ENCODE measurements around the gene MBTPS1. TPM values are rescaled to one million over a fixed set of nuclear protein-coding genes. Genes with fewer than 3 reads are reported as not detected.

MBTPS1 gene
- total and polyA plus RNA-seq, 10 of the 15 experiments (the other 5 are each of a cell fraction or from before 2014, with no cell fraction given): 1.3 to 43.9 (median 35.2) TPM

DNA sequence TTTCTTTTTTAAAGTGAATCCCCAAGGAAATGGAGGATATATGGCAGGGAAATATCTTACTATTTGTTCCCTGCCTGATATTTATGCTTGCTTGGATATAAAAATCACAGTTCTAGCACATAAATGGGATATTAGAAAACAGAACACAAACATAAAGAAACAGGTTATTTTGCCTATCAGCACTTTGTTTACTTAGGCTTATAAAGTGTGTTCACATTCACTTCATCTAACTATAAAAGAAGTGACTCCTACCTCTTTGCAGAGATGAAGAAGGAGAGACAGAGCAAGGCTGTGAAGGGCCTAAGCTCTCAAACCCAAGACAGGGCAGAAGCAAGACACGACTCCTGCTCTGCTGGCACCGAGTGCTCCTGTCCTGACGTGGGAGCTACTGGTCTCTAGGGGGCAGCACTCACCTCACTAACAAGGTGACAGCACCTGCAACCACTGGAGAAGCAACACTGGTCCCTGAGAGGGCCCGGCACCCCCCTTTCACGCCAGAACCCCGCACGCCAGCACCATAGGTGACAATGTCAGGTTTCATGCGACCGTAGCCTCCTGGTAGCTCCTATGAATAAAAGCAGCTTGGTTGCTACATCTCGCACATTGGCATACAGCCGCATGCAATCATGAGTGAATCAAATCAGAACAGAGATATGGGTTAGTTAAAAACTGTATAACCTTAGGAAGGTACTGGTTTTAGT lies 32.0 kb downstream of the MBTPS1 start:
- Histone ChIP-seq H3K36me3 (ENCODE audit: control insufficient read depth in 2 of 2, insufficient read depth in 2 of 2, low read length in 1 of 2) (peaks cover 19 to 40% of the 10 kb centered on the region in 2 experiments), H3K4me2 (ENCODE audit: control insufficient read depth, insufficient read depth) (no peak overlapping the region), H3K4me3 (no peak overlapping the region), H3K9me3 (replicated peaks; ENCODE audit: control insufficient read depth, insufficient read depth, low read length) (no peaks in the 10 kb centered on the region), H3K79me2 (ENCODE audit: control insufficient read depth, insufficient read depth, low read length) (no peaks in the 10 kb centered on the region), H3K27ac (ENCODE audit: control insufficient read depth, insufficient read depth) (no peak overlapping the region), H3K27me3 (replicated peaks in 1 of 2; ENCODE audit: control insufficient read depth in 2 of 2, insufficient read depth in 2 of 2, low read length in 1 of 2) (no peaks in the 10 kb centered on the region), H4K20me1 (ENCODE audit: control insufficient read depth, insufficient read depth) (peaks cover 7% of the 10 kb centered on the region), H3K9ac (ENCODE audit: control insufficient read depth, insufficient read depth, low read length) (no peak overlapping the region), H2AFZ (ENCODE audit: control insufficient read depth, low read depth, low read length) (no peak overlapping the region), H3K4me1 (ENCODE audit: control insufficient read depth, insufficient read depth, low read length) (peaks cover 47% of the 10 kb centered on the region)
- BruUV-seq (replicated peaks): no TSS peak
- FAIRE-seq (peak; percentile 97), DNase-seq (ENCODE audit: low read depth, low spot score) (peak; percentile 28), ATAC-seq (peak; percentile 90)
- 57% methylated on average over 11 of the region's 11 CpGs for WGBS (ENCODE audit: insufficient coverage, insufficient replicate concordance, low lambda C conversion rate, missing lambda C conversion rate)
- ChIA-PET CTCF (interaction anchor here (0.6 to 7.9 kb wide), 22 partner anchors 14 to 428 kb away, joined by 3 to 102 read pairs (median 5); partner anchors contain the start of genes ADAD2, MBTPS1 and TAF1C), POLR2A (interaction anchor here (0.8 kb wide), 1 partner anchor 32 kb away, joined by 3 read pairs; the partner anchor contains the start of gene MBTPS1), RAD21 (ENCODE audit: unreplicated experiment) (interaction anchor here (1.1 to 7.3 kb wide), 6 partner anchors 19 to 421 kb away, joined by 4 to 49 read pairs (median 8); partner anchors contain the start of genes MBTPS1 and TAF1C), SMC1A (ENCODE audit: uncharacterized antibody, unreplicated experiment) (interaction anchor here (0.6 to 7.1 kb wide), 9 partner anchors 19 to 805 kb away, joined by 3 to 61 read pairs (median 4); partner anchors contain the start of genes MBTPS1 and TAF1C)
- intact Hi-C loops (cut with micrococcal nuclease; ENCODE audit: unreplicated experiment): loop anchor here (5.0 kb wide), 2 partner anchors 223 to 403 kb away; no protein-coding TSS in a partner anchor
- in situ Hi-C loops (cut with MboI): loop anchor here (5.0 kb wide), 2 partner anchors 58 to 103 kb away; partner anchors contain the start of gene TAF1C
- no peak for TF ChIP-seq PML (IDR thresholded peaks at IDR 0.05; ENCODE audit: low read length)
- TF ChIP-seq, protein P1, sequence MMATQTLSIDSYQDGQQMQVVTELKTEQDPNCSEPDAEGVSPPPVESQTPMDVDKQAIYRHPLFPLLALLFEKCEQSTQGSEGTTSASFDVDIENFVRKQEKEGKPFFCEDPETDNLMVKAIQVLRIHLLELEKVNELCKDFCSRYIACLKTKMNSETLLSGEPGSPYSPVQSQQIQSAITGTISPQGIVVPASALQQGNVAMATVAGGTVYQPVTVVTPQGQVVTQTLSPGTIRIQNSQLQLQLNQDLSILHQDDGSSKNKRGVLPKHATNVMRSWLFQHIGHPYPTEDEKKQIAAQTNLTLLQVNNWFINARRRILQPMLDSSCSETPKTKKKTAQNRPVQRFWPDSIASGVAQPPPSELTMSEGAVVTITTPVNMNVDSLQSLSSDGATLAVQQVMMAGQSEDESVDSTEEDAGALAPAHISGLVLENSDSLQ (IDR thresholded peaks at IDR 0.05): peak; percentile 22; the same call in 1 of the 2 replicates
- no peak for TF ChIP-seq RCOR1 (conservative IDR thresholded peaks at IDR 0.05; ENCODE audit: low read depth, low read length)
- peak; percentile 47; the same call in 1 of the 2 replicates for TF ChIP-seq POLR2A (IDR thresholded peaks at IDR 0.05; ENCODE audit: low read depth, low read length)
- TF ChIP-seq RBBP5 (conservative IDR thresholded peaks at IDR 0.05): no peak
- 0 out of 2 replicates have a peak, but pooled peaks have one; percentile 34 for TF ChIP-seq SMARCA5 (IDR thresholded peaks at IDR 0.05)
- TF ChIP-seq BHLHE40 (IDR thresholded peaks at IDR 0.05; ENCODE audit: borderline replicate concordance in 1 of 2, low read depth in 2 of 2, low read length in 1 of 2): peak in 1 of 2 experiments; percentile 40; a peak in 1 of 4 replicates
- no peak for TF ChIP-seq SREBF2 (IDR thresholded peaks at IDR 0.05; ENCODE audit: low read length)
- 0 out of 2 replicates have a peak, but pooled peaks have one; percentile 24 for TF ChIP-seq CREM (IDR thresholded peaks at IDR 0.05; ENCODE audit: low read depth)
- TF ChIP-seq BACH1 (IDR thresholded peaks at IDR 0.05; ENCODE audit: borderline replicate concordance): no peak
- TF ChIP-seq SMC3 (IDR thresholded peaks at IDR 0.05; ENCODE audit: borderline replicate concordance, low read length): peak; percentile 74
- 0 out of 2 replicates have a peak, but pooled peaks have one; percentile 19 for TF ChIP-seq TCF12 (IDR thresholded peaks at IDR 0.05; ENCODE audit: low read depth, low read length)
- TF ChIP-seq HDGF (IDR thresholded peaks at IDR 0.05): 0 out of 2 replicates have a peak, but pooled peaks have one; percentile 45
- TF ChIP-seq TARDBP (IDR thresholded peaks at IDR 0.05; ENCODE audit: borderline replicate concordance): no peak
- TF ChIP-seq, protein P2, sequence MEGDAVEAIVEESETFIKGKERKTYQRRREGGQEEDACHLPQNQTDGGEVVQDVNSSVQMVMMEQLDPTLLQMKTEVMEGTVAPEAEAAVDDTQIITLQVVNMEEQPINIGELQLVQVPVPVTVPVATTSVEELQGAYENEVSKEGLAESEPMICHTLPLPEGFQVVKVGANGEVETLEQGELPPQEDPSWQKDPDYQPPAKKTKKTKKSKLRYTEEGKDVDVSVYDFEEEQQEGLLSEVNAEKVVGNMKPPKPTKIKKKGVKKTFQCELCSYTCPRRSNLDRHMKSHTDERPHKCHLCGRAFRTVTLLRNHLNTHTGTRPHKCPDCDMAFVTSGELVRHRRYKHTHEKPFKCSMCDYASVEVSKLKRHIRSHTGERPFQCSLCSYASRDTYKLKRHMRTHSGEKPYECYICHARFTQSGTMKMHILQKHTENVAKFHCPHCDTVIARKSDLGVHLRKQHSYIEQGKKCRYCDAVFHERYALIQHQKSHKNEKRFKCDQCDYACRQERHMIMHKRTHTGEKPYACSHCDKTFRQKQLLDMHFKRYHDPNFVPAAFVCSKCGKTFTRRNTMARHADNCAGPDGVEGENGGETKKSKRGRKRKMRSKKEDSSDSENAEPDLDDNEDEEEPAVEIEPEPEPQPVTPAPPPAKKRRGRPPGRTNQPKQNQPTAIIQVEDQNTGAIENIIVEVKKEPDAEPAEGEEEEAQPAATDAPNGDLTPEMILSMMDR (IDR thresholded peaks at IDR 0.05 in 2 of 3, conservative IDR thresholded peaks at IDR 0.05 in 1 of 3; ENCODE audit: control insufficient read depth in 2 of 3, extremely low read depth in 1 of 3, insufficient read depth in 1 of 3, low read depth in 3 of 3, low read length in 3 of 3): peak; percentile 84 to 88 (median 84)
- TF ChIP-seq IRF4 (IDR thresholded peaks at IDR 0.05; ENCODE audit: low read depth, low read length): 0 out of 2 replicates have a peak, but pooled peaks have one; percentile 44
- TF ChIP-seq YY1 (IDR thresholded peaks at IDR 0.05; ENCODE audit: low read depth, low read length): 0 out of 2 replicates have a peak, but pooled peaks have one; percentile 28
- no peak for TF ChIP-seq CBX3 (IDR thresholded peaks at IDR 0.05; ENCODE audit: borderline replicate concordance, low read depth)
- TF ChIP-seq, protein P3, sequence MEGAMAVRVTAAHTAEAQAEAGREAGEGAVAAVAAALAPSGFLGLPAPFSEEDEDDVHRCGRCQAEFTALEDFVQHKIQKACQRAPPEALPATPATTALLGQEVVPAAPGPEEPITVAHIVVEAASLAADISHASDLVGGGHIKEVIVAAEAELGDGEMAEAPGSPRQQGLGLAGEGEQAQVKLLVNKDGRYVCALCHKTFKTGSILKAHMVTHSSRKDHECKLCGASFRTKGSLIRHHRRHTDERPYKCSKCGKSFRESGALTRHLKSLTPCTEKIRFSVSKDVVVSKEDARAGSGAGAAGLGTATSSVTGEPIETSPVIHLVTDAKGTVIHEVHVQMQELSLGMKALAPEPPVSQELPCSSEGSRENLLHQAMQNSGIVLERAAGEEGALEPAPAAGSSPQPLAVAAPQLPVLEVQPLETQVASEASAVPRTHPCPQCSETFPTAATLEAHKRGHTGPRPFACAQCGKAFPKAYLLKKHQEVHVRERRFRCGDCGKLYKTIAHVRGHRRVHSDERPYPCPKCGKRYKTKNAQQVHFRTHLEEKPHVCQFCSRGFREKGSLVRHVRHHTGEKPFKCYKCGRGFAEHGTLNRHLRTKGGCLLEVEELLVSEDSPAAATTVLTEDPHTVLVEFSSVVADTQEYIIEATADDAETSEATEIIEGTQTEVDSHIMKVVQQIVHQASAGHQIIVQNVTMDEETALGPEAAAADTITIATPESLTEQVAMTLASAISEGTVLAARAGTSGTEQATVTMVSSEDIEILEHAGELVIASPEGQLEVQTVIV (IDR thresholded peaks at IDR 0.05; ENCODE audit: borderline replicate concordance, partially characterized antibody): no peak

Measured in GM12878 (cell line).